Smooth muscle cell (in vitro differentiated cells): ENCODE data around the gene CELA2A. TPM values are rescaled to one million over a fixed set of nuclear protein-coding genes. Genes with fewer than 3 reads are reported as not detected.
"Not testable (repeated sequence)": the region's sequence is repeated elsewhere in the genome, so short reads cannot be mapped to it uniquely, and the experiment has no call there.

Experiments used
- DNase-seq: peaks from one replicate; lab custom pipeline; 2025; ENCODE audit not compliant: unreplicated experiment; lab: John Stamatoyannopoulos, UW
- H2AFZ ChIP-seq: fragments of 200-600 bp; sonication (generic); 2 replicates; pipeline ENCODE4 v1.6.0; 2016; ENCODE audit warnings: antibody characterized with exemption, low read depth, mild to moderate bottlenecking
- H3F3A ChIP-seq: fragments of 200-600 bp; sonication (generic); 2 replicates; pipeline ENCODE4 v1.6.0; 2017; ENCODE audit warnings: antibody characterized with exemption, low read depth
- H3K27ac ChIP-seq: fragments of 200-600 bp; sonication (generic); 2 replicates; pipeline ENCODE4 v1.5.1; 2016; ENCODE audit warnings: low read depth, mild to moderate bottlenecking
- H3K27me3 ChIP-seq: fragments of 200-600 bp; sonication (generic); 2 replicates; pipeline ENCODE4 v1.6.1; 2016; ENCODE audit warnings: low read depth, mild to moderate bottlenecking
- H3K36me3 ChIP-seq: fragments of 200-600 bp; sonication (generic); 2 replicates; pipeline ENCODE4 v1.5.1; 2016; ENCODE audit warnings: low read depth
- H3K4me1 ChIP-seq: fragments of 200-600 bp; sonication (generic); 2 replicates; pipeline ENCODE4 v1.5.1; 2016; ENCODE audit warnings: low read depth
- H3K4me2 ChIP-seq: fragments of 200-600 bp; sonication (generic); 2 replicates; pipeline ENCODE4 v1.6.0; 2016; ENCODE audit warnings: mild to moderate bottlenecking
- H3K4me3 ChIP-seq: fragments of 200-600 bp; sonication (generic); 2 replicates; pipeline ENCODE4 v1.5.1; 2016; ENCODE audit warnings: mild to moderate bottlenecking
- H3K79me2 ChIP-seq: fragments of 200-600 bp; sonication (generic); 2 replicates; pipeline ENCODE4 v1.6.0; 2016; ENCODE audit warnings: low read depth, mild to moderate bottlenecking
- H3K9ac ChIP-seq: fragments of 200-600 bp; sonication (generic); 2 replicates; pipeline ENCODE4 v1.6.0; 2016; ENCODE audit warnings: low read depth
- H3K9me3 ChIP-seq: fragments of 200-600 bp; sonication (generic); replicated peaks from 2 replicates; pipeline ENCODE4 v1.5.1; 2016; ENCODE audit warnings: low read depth
- H4K20me1 ChIP-seq: fragments of 200-600 bp; sonication (generic); 2 replicates; pipeline ENCODE4 v1.6.0; 2016; ENCODE audit warnings: low read depth
- WGBS: methylation state at CpG from one replicate; pipeline ENCODE4 v1.1.7; 2016; ENCODE audit warnings: low lambda C conversion rate; 5-methylcytosine and 5-hydroxymethylcytosine counted together
- polyA plus RNA-seq: library from polyadenylated mRNA; unstranded; fragments of >200 nt; fragmentation: Nextera tagmentation; extraction: Ambion mirVana; gene quantifications from 2 replicates; pipeline ENCODE4 v1.2.1, GENCODE V29; 2016
- total RNA-seq: library from RNA; depleted of rRNA; stranded (reverse); fragments of >200 nt; gene quantifications from 2 replicates; pipeline ENCODE4 v1.2.3, GENCODE V29; 2014
- TF ChIP-seq, protein P1 (sequence below): fragments of 200-600 bp; sonication (generic); IDR thresholded peaks from 2 replicates; pipeline ENCODE4 v1.5.1; 2017; ENCODE audit warnings: borderline replicate concordance, mild to moderate bottlenecking, antibody characterized with exemption; ENCODE audit not compliant: insufficient read depth, poor library complexity, severe bottlenecking

CELA2A gene
- total and polyA plus RNA-seq, 2 experiments from 2014 or later: 2.6 TPM; not detected in 1

DNA sequence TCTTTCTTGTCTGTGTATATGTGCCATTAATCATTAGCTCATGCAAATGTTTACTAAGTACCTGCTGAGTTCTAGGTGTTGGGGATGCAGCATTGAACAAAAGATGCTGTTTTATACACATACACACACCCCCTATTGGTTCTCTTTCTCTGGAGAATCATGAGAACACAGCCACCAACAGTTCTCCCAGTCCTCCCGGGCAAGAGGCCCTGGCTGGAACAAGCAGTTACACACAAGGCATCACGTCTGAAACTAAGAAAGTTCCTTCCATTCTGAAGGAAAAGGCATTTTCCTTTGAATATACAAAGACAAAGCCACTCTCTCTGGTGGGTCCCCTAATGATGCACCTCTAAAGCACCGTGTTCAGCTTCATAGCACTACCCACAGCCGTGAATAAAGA, 56.7 kb downstream of the CELA2A start:
- Histone ChIP-seq H3K9ac (no peak overlapping the region), H4K20me1 (no peaks in the 10 kb centered on the region), H3F3A (no peaks in the 10 kb centered on the region), H3K4me3 (no peak overlapping the region), H3K4me2 (no peak overlapping the region), H3K36me3 (no peaks in the 10 kb centered on the region), H3K27me3 (no peaks in the 10 kb centered on the region), H3K4me1 (no peaks in the 10 kb centered on the region), H2AFZ (no peak overlapping the region), H3K79me2 (no peaks in the 10 kb centered on the region), H3K27ac (no peak overlapping the region), H3K9me3 (no peaks in the 10 kb centered on the region)
- 90% methylated on average over 4 of the region's 4 CpGs for WGBS
- TF ChIP-seq, protein P1, sequence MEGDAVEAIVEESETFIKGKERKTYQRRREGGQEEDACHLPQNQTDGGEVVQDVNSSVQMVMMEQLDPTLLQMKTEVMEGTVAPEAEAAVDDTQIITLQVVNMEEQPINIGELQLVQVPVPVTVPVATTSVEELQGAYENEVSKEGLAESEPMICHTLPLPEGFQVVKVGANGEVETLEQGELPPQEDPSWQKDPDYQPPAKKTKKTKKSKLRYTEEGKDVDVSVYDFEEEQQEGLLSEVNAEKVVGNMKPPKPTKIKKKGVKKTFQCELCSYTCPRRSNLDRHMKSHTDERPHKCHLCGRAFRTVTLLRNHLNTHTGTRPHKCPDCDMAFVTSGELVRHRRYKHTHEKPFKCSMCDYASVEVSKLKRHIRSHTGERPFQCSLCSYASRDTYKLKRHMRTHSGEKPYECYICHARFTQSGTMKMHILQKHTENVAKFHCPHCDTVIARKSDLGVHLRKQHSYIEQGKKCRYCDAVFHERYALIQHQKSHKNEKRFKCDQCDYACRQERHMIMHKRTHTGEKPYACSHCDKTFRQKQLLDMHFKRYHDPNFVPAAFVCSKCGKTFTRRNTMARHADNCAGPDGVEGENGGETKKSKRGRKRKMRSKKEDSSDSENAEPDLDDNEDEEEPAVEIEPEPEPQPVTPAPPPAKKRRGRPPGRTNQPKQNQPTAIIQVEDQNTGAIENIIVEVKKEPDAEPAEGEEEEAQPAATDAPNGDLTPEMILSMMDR: no peak
- no peak for DNase-seq

DNA sequence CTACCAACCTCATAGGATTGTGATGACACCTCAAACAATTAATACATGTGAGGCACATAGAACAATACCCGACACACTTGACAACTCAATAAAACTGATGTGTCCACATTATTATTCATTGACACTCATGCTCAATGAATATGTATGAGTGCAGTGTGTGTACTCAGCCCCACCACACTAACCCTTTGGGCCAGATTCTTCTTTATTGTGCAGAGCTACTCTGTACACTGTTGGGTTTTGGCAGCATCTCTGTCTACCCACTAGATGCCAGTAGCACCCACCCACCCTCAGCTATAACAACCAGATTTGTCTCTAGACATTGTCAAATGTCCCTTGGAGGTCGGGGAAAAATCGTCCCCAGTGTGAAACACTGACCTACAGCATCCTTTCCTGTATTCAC, 57.4 kb downstream of the CELA2A start:
- Histone ChIP-seq H4K20me1 (no peaks in the 10 kb centered on the region), H3K4me3 (no peak overlapping the region), H3K27me3 (no peaks in the 10 kb centered on the region), H3K9me3 (no peaks in the 10 kb centered on the region), H3K4me2 (no peak overlapping the region), H3K9ac (no peak overlapping the region), H2AFZ (no peak overlapping the region), H3K36me3 (no peaks in the 10 kb centered on the region), H3K79me2 (no peaks in the 10 kb centered on the region), H3K27ac (no peak overlapping the region), H3F3A (no peaks in the 10 kb centered on the region), H3K4me1 (no peaks in the 10 kb centered on the region)
- DNase-seq: no peak
- TF ChIP-seq, protein P1: no peak
- whole genome bisulfite sequencing: 88% methylated on average over 3 of the region's 3 CpGs

DNA sequence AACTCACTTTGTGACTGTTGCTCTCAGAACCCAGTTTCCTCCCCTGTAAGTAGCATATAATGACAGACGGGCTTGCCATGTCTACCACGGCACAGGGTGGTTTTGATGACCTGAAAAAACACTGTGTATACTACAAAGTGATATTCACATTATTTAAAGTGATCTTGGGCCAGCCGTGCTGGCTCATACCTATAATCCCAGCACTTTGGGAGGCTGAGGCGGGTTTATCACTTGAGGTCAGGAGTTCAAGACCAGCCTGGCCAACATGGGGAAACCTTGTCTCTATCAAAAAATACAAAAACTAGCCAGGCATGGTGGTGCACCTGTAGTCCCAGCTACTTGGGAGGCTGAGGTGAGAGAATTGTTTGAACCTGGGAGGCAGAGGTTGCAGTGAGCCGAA, 58.0 kb downstream of the CELA2A start:
- not testable (repeated sequence) for H4K20me1 ChIP-seq, DNase-seq, H3F3A ChIP-seq, H3K36me3 ChIP-seq, H3K79me2 ChIP-seq, H3K4me2 ChIP-seq, H2AFZ ChIP-seq, H3K4me3 ChIP-seq, H3K27ac ChIP-seq, H3K9me3 ChIP-seq, H3K4me1 ChIP-seq, H3K9ac ChIP-seq, H3K27me3 ChIP-seq
- 94% methylated on average over 5 of the region's 5 CpGs for WGBS

DNA sequence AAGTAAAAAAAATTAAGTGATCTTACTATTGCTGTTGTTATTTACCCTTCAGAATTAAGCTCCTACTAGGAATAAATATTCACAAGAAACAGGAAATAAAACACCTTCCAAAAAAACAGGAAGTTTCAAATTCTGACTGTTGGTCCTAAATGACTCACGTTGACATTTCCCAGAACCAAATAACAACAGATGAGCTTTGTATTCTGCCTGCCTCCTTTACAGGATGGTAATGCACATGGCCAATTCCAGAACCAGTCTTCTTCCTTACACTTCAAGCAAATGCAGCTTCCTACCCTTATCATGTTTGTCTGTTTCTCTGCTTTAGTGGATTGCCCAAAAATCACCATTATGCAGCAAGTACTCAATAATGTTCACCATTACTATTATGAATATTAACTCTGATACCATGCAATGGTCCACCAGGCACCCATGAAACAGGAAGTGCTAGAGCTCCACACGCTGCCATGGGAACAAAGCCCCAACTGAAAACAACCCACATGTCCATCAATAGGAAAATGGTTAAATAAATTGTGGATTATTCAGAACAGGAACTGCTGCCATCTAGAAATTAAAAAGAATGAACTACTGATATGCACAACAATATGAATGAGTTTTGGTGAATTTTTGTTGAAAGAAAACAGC, 58.6 kb downstream of the CELA2A start:
- Histone ChIP-seq H4K20me1 (no peaks in the 10 kb centered on the region), H3K9me3 (no peaks in the 10 kb centered on the region), H3F3A (no peaks in the 10 kb centered on the region), H3K27ac (no peak overlapping the region), H3K4me1 (no peaks in the 10 kb centered on the region), H3K9ac (no peak overlapping the region), H3K79me2 (no peaks in the 10 kb centered on the region), H3K36me3 (no peaks in the 10 kb centered on the region), H2AFZ (no peak overlapping the region), H3K4me3 (no peak overlapping the region), H3K27me3 (no peaks in the 10 kb centered on the region), H3K4me2 (no peak overlapping the region)
- DNase-seq: no peak
- 75% methylated on average over 2 of the region's 2 CpGs for WGBS
- TF ChIP-seq, protein P1: no peak
